Parathyroid adenoma (tissue), 2 donors: ENCODE measurements around the gene MRM3.
"Not testable (repeated sequence)": the region's sequence is repeated elsewhere in the genome, so short reads cannot be mapped to it uniquely, and the experiment has no call there.

ENCODE experiments used
- H2AFZ ChIP-seq: fragments of 300-600 bp; sonication (generic); one replicate; pipeline ENCODE4 v1.7.0; 2017; ENCODE audit warnings: antibody characterized with exemption, mild to moderate bottlenecking
- H3K27ac ChIP-seq: fragments of 300-600 bp; sonication (generic); one replicate; pipeline ENCODE4 v1.7.0; 2017
- H3K27me3 ChIP-seq: fragments of 300-600 bp; sonication (generic); one replicate; pipeline ENCODE4 v1.7.0; 2017; ENCODE audit warnings: low read length; ENCODE audit not compliant: control insufficient read depth, insufficient read depth
- H3K36me3 ChIP-seq: fragments of 300-600 bp; sonication (generic); one replicate; pipeline ENCODE4 v1.7.0; 2017; ENCODE audit warnings: low read length; ENCODE audit not compliant: control insufficient read depth, insufficient read depth
- H3K4me1 ChIP-seq: fragments of 300-600 bp; sonication (generic); one replicate; pipeline ENCODE4 v1.7.0; 2017; ENCODE audit warnings: control low read depth
- H3K4me2 ChIP-seq: fragments of 300-600 bp; sonication (generic); one replicate; pipeline ENCODE4 v1.7.0; 2017; ENCODE audit warnings: low read length
- H3K4me3 ChIP-seq: fragments of 300-600 bp; sonication (generic); one replicate; pipeline ENCODE4 v1.7.0; 2017; ENCODE audit warnings: low read depth, low read length
- H3K79me2 ChIP-seq: fragments of 300-600 bp; sonication (generic); one replicate; pipeline ENCODE4 v1.7.0; 2017; ENCODE audit warnings: control low read depth
- H3K9ac ChIP-seq: fragments of 300-600 bp; sonication (generic); one replicate; pipeline ENCODE4 v1.7.0; 2017; ENCODE audit warnings: mild to moderate bottlenecking
- H3K9me3 ChIP-seq: fragments of 300-600 bp; sonication (generic); one replicate; pipeline ENCODE4 v1.7.0; 2017; ENCODE audit warnings: low read length; ENCODE audit not compliant: control insufficient read depth
- TF ChIP-seq, protein P1 (sequence below): fragments of 300-600 bp; sonication (generic); IDR thresholded peaks from one replicate; pipeline ENCODE4 v1.7.0; 2017; ENCODE audit warnings: antibody characterized with exemption, mild to moderate bottlenecking
- donor health status: primary hyperparathyroidism.

The MRM3 gene

DNA sequence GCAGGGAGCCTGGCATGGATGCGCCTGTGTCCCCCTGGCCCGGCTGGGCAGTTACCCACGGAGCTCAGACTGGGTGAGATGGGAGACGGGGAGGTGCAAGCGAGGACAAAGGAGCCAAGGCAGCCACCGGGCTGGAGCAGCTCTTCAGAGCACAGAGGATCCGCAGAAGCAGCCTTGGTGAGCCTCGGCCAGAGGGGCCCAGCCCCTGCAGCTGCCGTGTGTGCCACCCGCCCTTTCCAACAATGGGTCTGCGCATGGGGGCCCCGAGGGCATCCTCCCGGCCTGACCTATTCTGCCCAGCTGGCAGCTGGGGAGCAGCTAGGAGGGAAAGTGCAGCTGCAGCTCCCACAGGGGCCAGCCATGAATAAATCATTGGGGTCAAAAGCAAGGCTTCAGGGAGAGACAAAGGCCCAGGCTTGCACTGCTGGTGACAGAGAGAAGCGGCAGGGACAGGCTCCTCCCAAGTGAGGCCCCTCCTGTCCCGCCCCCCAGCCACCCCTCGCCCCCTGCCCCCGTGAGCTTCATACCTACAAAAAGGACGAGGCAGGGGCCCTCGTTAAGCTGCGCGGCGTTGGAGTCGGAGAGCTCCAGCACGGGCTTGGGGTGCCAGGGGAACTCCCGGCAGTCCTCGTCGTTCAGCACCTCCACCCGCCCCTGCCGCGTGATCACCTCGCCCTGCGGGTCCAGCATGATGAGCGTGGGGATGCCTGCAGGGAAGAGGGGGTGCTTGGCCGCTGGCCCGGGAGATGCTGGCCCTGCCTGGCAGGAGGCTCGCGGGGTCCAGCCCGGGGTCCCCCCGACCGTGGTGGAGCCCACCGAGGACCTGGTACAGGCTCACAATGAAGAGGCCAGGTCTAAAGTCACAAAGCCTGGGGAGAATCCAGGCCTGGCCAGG, 22.6 kb downstream of the MRM3 start:
- no peaks in the 10 kb centered on the region for H3K9me3 ChIP-seq
- TF ChIP-seq, protein P1, sequence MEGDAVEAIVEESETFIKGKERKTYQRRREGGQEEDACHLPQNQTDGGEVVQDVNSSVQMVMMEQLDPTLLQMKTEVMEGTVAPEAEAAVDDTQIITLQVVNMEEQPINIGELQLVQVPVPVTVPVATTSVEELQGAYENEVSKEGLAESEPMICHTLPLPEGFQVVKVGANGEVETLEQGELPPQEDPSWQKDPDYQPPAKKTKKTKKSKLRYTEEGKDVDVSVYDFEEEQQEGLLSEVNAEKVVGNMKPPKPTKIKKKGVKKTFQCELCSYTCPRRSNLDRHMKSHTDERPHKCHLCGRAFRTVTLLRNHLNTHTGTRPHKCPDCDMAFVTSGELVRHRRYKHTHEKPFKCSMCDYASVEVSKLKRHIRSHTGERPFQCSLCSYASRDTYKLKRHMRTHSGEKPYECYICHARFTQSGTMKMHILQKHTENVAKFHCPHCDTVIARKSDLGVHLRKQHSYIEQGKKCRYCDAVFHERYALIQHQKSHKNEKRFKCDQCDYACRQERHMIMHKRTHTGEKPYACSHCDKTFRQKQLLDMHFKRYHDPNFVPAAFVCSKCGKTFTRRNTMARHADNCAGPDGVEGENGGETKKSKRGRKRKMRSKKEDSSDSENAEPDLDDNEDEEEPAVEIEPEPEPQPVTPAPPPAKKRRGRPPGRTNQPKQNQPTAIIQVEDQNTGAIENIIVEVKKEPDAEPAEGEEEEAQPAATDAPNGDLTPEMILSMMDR: no peak
- H2AFZ ChIP-seq: no peak overlapping the region
- H3K4me3 ChIP-seq: no peak overlapping the region
- H3K4me1 ChIP-seq: no peaks in the 10 kb centered on the region
- H3K4me2 ChIP-seq: no peak overlapping the region
- H3K27ac ChIP-seq: no peak overlapping the region
- no peaks in the 10 kb centered on the region for H3K36me3 ChIP-seq
- no peaks in the 10 kb centered on the region for H3K79me2 ChIP-seq
- H3K9ac ChIP-seq: no peak overlapping the region
- H3K27me3 ChIP-seq: no peaks in the 10 kb centered on the region

DNA sequence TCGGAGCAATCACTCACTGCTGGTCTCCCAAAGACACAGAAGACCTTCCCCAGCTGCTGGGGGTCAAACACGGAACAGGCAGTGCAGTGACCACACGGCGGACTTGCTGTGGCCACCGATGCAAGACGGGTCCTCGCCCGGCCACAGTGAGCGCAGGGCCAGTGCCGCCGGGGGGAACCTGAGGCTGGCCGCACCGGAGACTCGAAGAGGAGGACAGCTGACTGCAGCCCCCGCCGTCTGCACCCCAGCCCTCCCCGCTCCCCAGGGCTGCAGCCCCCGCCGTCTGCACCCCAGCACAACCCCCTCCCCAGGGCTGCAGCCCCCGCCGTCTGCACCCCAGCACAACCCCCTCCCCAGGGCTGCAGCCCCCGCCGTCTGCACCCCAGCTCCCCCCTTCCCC, 23.7 kb downstream of the MRM3 start:
- not testable (repeated sequence) for H3K9ac ChIP-seq, H3K27ac ChIP-seq, H3K27me3 ChIP-seq, H3K4me3 ChIP-seq, H2AFZ ChIP-seq, H3K79me2 ChIP-seq, H3K36me3 ChIP-seq, H3K4me1 ChIP-seq, H3K4me2 ChIP-seq, H3K9me3 ChIP-seq

GRCh38 chr17:806346-806745, 24.2 kb downstream of the MRM3 start:
- Histone ChIP-seq H3K9ac (no peak overlapping the region), H3K4me1 (no peaks in the 10 kb centered on the region), H3K4me2 (no peak overlapping the region), H3K27ac (no peak overlapping the region), H3K27me3 (no peaks in the 10 kb centered on the region), H3K36me3 (no peaks in the 10 kb centered on the region), H3K9me3 (no peaks in the 10 kb centered on the region), H3K79me2 (no peaks in the 10 kb centered on the region), H2AFZ (no peak overlapping the region), H3K4me3 (no peak overlapping the region)
- TF ChIP-seq, protein P1: no peak

DNA sequence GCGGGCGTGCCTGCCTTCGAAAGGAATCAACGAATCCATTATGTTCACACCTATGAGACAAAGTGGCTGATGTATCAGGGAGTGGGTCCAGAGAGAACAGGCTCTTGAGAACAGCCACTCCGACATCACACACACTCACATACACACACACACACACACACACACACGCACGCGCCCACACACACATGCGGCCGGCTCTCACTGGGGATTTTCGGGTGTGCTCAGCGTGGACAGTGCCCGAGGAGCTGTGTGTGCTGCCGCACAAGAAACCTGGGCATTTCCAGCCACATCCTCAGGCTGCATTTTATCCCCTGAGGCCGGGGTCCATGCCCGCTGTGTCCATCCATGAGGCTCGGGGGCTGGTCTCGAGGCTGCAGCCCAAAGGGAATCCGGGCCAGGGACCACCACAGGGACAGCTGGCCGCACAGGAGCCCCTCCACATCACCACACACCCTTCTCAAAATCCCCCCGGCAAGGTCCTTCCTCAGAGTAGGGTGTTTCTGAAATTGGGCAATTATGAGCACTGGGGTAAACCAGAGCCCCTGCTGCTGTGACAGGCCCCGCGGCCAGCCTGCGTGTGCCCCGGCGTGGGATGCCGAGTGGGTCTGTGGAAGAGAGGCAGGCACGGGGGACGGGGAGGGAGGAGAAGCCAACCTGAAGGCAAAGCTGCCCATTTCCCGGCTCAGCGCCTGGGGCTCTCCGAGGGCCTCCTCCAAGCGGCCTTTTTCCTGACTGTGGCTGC, 24.8 kb downstream of the MRM3 start:
- no peak overlapping the region for H2AFZ ChIP-seq
- H3K4me3 ChIP-seq: no peak overlapping the region
- H3K36me3 ChIP-seq: no peaks in the 10 kb centered on the region
- no peaks in the 10 kb centered on the region for H3K9me3 ChIP-seq
- TF ChIP-seq, protein P1: no peak
- no peak overlapping the region for H3K4me2 ChIP-seq
- H3K9ac ChIP-seq: no peak overlapping the region
- no peaks in the 10 kb centered on the region for H3K79me2 ChIP-seq
- no peak overlapping the region for H3K27ac ChIP-seq
- no peaks in the 10 kb centered on the region for H3K27me3 ChIP-seq
- no peaks in the 10 kb centered on the region for H3K4me1 ChIP-seq

DNA sequence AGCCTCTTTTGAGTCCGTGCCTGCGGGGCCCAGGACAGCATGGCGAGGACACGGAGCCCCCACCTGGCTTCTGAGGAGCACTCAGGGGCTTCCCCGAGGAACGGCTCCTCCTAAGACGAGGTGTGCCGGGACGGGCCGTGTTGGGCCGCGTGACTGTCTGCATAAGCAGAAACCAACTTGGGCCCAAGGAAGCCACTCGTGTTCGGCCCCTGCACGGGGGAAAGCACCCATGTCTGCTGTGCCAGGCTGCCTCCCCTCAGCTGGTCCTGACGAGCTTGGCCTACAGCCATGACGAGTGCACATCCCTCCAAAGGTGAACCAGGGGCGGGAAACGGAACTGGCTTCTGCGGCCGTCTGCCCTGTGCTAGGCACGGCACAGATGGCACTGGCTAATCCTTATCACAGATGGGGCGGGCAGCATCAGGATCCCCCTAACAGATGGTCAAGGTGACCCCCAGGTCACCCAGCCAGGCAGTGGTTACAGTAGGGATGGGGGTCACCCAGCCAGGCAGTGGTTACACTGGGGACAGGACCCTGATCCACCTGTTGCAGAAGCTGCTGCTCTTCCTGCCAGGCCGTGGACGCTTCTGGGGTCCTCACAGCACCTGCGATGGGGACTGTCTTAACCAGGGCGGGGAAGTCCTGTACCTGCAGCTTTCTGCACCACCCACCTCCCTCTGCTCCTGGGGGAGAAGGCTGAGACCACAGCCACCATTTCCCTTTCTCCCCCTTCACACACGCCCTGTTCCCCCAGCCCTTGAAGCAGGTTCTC, 25.6 kb downstream of the MRM3 start:
- Histone ChIP-seq H2AFZ (no peak overlapping the region), H3K27me3 (no peaks in the 10 kb centered on the region), H3K4me1 (no peaks in the 10 kb centered on the region), H3K4me2 (no peak overlapping the region), H3K36me3 (no peaks in the 10 kb centered on the region), H3K9me3 (no peaks in the 10 kb centered on the region), H3K4me3 (no peak overlapping the region), H3K9ac (no peak overlapping the region), H3K27ac (no peak overlapping the region), H3K79me2 (no peaks in the 10 kb centered on the region)
- TF ChIP-seq, protein P1: no peak
